GM12892 (cell line): Measurements from ENCODE around the gene PIP4K2A.
"Not testable (repeated sequence)": the region's sequence is repeated elsewhere in the genome, so short reads cannot be mapped to it uniquely, and the experiment has no call there.

Source experiments
- DNase-seq: peaks from one replicate; pipeline ENCODE4 v3.0.0; 2011; ENCODE audit not compliant: insufficient read length
- FAIRE-seq: peaks from 2 replicates; lab custom pipeline; 2011; peaks lifted over from hg19 to GRCh38; lab: Jason Lieb, UNC
- POLR2A ChIP-seq: IDR thresholded peaks from 2 replicates; pipeline ENCODE4 v1.6.1; 2011; ENCODE audit warnings: low read depth, low read length, control low read depth
- POLR2AphosphoS5 ChIP-seq: IDR thresholded peaks from 2 replicates; pipeline ENCODE4 v1.6.1; 2011; ENCODE audit warnings: low read depth, low read length, control low read depth
- TAF1 ChIP-seq: IDR thresholded peaks from 2 replicates; pipeline ENCODE4 v1.6.1; 2011; ENCODE audit warnings: low read depth, mild to moderate bottlenecking, control low read depth, low read length, borderline replicate concordance

The PIP4K2A gene

DNA sequence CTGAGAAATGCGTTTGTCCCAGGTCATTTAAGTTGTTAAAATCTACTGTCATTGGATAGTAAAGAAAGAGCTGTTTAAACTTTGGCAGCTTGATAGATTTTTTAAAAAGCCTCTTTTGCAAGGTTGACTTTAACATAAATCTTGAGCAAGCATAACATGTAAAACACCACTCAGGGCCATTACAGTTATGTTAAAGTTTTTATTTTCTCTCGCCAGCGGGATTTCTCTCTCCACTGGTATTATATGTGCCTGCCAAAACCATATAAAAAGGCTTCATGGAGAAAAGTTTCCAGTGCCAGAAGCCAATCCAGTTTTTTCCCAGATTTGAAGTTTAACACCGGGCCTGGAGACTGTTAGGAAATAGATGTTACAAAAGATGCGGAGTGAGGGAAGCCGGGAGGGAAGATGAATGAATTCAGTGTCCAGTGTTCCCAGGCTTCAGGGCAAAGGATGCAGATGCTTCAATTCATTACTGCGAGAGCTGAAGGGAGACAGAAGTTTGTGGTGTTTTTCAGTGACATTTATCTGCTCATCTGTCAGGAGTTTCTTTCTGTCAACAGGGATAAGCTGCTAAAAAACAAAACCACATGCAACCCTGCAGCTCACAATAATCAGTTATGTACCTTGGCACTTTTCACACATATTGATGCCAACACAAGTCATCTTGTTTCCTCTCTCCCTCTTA, 213.6 kb downstream of the PIP4K2A start:
- FAIRE-seq, result no peak
- DNase-seq, result no peak
- TF ChIP-seq POLR2A (no peak), POLR2AphosphoS5 (no peak), TAF1 (no peak)

DNA sequence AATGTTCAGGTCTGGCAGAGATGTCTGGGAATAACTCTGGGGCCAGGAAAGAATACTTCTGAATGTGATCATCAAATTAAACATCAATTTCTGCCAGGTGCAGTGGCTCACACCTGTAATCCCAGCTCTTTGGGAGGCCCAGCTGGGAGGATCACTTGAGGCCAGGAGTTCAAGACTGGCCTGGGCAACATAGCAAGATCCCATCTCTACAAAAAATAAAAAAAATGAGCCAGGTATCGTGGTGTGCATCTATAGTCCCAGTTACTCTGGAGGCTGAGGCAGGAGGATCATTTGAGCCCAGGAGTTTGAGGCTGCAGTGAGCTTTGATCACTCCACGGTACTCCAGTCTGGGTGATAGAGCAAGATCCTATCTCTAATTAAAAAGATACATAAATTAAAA, 214.4 kb downstream of the PIP4K2A start:
- not testable (repeated sequence) for DNase-seq, FAIRE-seq

DNA sequence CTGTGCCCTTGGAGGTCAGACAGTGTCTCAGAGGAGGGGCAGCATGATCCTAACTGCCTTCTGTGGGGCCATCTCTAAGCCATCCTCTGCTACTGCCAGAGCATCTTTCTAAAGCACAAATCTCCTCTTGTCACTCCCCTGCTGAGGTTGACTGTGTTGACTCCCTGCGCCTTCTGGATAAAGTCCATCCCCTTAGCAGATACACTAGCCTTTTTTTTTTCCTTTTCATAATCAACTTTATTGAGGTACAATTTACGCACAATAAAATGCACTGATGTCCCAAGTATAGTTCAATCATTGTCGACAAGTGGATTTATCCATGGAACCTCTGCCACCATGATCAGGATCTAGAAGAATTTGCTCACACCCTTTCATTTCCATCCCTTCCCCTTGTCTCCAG, 219.0 kb downstream of the PIP4K2A start:
- DNase-seq, result no peak
- FAIRE-seq, result peak; percentile 50
- TF ChIP-seq TAF1 (no peak), POLR2AphosphoS5 (no peak), POLR2A (no peak)

DNA sequence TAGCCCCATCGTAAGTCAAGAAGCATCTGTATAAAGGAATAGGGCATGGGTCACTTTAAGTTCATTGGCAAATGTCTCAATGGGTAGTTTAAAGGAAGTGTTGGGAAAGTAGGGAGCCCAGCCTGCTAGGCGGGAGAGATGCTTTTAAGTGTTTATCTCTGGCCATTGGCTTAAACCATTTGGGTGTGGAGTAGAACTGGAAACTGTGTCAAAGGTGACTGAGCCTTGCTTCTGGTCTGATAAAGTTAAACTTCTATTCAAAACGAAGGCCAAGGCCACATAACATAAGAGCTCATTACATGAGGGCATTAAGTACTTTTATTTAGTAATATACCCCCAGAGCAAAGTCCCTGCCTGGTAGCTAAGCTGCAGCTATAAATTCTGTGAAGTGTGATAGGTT, 220.4 kb downstream of the PIP4K2A start:
- FAIRE-seq (no peak), DNase-seq (no peak)
- no peak for TF ChIP-seq POLR2AphosphoS5
- TF ChIP-seq POLR2A, result no peak
- no peak for TF ChIP-seq TAF1

DNA sequence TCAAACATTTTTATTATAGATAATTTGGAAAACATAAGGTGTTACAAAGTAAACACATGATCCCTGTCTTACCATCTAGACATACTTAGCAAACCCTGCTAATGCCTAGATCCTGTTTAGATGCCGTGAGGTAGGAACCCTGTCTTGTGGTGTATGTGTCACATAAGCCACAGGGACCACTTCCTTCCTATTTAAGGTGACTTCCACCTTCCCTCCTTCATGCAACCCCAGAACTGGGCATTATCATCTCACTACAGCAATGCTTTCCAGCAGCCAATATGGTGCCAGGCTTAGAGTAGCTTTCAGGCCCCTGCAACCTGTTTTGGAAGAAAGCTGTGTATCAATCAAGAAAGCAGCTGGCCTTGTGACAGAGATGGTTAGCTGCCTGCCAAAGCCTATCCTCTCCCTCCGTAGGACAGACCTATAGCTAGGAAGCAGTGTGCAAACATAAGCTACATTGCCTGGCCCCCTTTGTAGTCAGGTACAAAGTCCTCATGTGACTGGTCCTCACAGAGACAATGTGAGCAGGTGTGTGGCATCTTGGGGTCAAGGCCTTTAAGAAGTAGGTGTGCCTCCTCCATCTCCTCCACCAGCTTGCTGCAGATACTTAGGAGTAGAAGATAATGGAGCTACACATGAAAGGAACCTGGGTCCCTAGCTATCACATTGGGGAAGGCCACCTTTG, 222.3 kb downstream of the PIP4K2A start:
- DNase-seq (no peak), FAIRE-seq (no peak)
- no peak for TF ChIP-seq POLR2A
- TF ChIP-seq TAF1, result no peak
- TF ChIP-seq POLR2AphosphoS5, result no peak

DNA sequence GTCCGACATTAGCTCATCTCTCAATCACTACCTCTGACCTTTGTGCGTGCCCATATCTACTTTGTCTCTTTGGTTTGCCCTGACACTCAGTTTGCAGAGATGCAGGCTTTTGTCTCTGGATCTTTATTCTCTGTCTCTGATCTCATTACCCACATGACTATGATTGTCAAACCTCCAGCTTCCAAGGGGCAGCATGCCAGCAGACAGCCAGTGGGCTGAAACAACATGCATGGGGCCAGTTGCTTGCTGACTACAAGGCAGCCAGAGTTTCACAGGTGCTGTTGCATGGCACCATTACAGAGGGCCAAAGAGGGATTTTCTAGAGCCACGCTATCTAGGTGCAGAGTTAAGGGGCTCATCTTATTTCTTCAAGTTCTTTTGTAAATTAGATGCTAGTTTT, 222.9 kb downstream of the PIP4K2A start:
- TF ChIP-seq TAF1, result no peak
- FAIRE-seq, result peak; percentile 40
- no peak for DNase-seq

DNA sequence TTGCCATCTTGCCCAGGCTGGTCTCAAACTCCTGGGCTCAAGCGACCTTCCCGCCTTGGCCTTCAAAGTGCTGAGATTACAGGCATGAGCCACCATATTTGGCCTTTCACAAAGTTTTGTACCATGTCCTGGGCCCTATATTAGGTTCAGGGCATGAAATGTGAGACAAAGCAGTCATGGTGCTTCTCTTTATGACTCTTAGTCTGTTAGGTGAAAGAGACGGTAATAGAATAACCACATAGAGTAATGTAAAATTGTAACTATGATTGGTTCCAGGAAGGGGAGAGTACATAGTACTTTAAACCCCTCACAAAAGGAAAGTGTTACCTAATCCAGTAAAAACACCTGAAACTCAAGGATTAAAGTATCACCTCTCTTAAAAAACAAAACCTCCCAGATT, 224.4 kb downstream of the PIP4K2A start:
- DNase-seq (no peak), FAIRE-seq (no peak)
- TF ChIP-seq TAF1 (no peak), POLR2A (no peak)

DNA sequence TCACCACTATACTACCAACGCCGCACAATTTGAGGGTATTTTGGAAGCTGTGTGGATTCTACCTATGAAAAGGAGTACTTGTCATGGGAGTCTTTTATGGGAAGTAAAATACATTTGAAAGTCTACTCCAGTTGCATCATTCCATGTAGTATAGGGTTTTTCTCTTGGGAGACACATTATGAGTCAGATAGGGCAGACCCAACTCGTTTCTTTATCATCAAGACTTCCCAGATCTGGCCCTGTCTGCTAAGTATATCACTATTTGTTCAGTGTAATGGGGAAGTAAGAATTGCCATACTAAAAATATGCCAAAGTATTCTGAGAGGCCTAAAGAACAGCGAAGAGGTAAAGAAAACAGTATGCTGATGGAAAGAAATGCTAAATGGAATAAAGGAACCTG, 224.9 kb downstream of the PIP4K2A start:
- peak; percentile 76 for FAIRE-seq
- no peak for DNase-seq
- TF ChIP-seq POLR2AphosphoS5 (no peak), POLR2A (no peak), TAF1 (no peak)

DNA sequence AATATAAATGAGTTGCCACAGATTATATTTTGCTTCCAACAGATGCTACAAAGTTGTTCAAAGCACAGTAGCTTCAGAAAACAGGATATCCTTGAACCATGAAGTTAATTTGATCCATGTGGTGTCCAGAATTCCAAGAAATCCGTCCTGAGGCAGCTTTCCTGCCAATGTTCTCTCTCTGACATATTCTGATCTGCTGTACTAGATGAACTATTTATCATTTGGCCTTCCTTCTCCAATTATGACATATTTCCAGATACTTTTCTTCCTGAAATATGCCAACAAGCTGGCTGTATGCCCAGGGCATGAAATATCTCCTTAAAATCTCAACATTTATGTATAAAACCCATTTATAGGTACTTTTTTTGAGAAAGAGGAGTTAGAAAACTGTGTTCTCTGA, 227.9 kb downstream of the PIP4K2A start:
- DNase-seq, result no peak
- FAIRE-seq, result no peak
- TF ChIP-seq POLR2AphosphoS5, result no peak
- no peak for TF ChIP-seq POLR2A
- no peak for TF ChIP-seq TAF1
